ENCODE results near the gene CDH5.

The CDH5 gene

DNA sequence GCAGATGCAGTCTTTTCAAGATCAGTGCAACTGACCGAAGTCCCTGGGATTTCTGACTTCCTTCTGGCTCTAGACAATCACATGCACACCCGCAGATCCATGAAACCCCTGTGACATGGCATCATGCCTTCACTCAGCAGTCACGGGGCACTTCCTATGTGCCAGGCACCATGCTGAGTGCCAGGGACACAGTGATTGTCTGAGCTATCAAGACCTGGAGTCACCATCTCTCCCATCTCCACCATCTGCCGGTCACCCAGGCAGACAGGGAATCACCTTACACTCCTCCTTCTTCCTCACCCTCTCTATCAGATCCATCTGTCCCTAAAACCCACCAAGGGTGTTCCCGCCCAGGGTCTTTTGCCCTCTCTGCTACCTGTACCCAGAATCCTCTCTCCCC, 65.9 kb downstream of the CDH5 start:
- no peaks in the 10 kb centered on the region for H3K36me3 Mint-ChIP-seq (ENCODE audit: low read depth)
- peaks cover 50% of the 10 kb centered on the region for H3K27me3 Mint-ChIP-seq (ENCODE audit: low read depth)
- H3K4me1 Mint-ChIP-seq (ENCODE audit: low read depth): no peaks in the 10 kb centered on the region
- H3K9me3 Mint-ChIP-seq: no peaks in the 10 kb centered on the region
- no peak overlapping the region for H3K27ac Mint-ChIP-seq
- no peak overlapping the region for H3K4me3 Mint-ChIP-seq
- no peak for DNase-seq (ENCODE audit: low spot score)

GRCh38 chr16:66434619-66435430, 68.3 kb downstream of the CDH5 start:
- Mint-ChIP-seq H3K4me1 (ENCODE audit: low read depth) (no peaks in the 10 kb centered on the region), H3K27ac (no peak overlapping the region), H3K36me3 (ENCODE audit: low read depth) (no peaks in the 10 kb centered on the region), H3K4me3 (no peak overlapping the region), H3K27me3 (ENCODE audit: low read depth) (peaks cover 32% of the 10 kb centered on the region), H3K9me3 (no peaks in the 10 kb centered on the region)
- no peak for DNase-seq (ENCODE audit: low spot score)

GRCh38 chr16:66435896-66436295, 69.4 kb downstream of the CDH5 start:
- Mint-ChIP-seq H3K4me1 (ENCODE audit: low read depth) (no peaks in the 10 kb centered on the region), H3K36me3 (ENCODE audit: low read depth) (no peaks in the 10 kb centered on the region), H3K27me3 (ENCODE audit: low read depth) (peaks cover 27% of the 10 kb centered on the region), H3K9me3 (no peaks in the 10 kb centered on the region), H3K4me3 (no peak overlapping the region), H3K27ac (no peak overlapping the region)
- DNase-seq (ENCODE audit: low spot score): no peak

GRCh38 chr16:66437391-66437945, 71.0 kb downstream of the CDH5 start:
- no peak for DNase-seq (ENCODE audit: low spot score)

GRCh38 chr16:66438536-66438935, 72.0 kb downstream of the CDH5 start:
- Mint-ChIP-seq H3K27ac (no peak overlapping the region), H3K27me3 (ENCODE audit: low read depth) (peaks cover 8% of the 10 kb centered on the region), H3K36me3 (ENCODE audit: low read depth) (no peaks in the 10 kb centered on the region), H3K4me3 (no peak overlapping the region), H3K9me3 (no peaks in the 10 kb centered on the region), H3K4me1 (ENCODE audit: low read depth) (no peaks in the 10 kb centered on the region)
- no peak for DNase-seq (ENCODE audit: low spot score)

More at GRCh38 chr16:66437391-66437945, 71.0 kb downstream of the CDH5 start:
- Mint-ChIP-seq H3K27ac (no peak overlapping the region), H3K9me3 (no peaks in the 10 kb centered on the region), H3K27me3 (ENCODE audit: low read depth) (peaks cover 14% of the 10 kb centered on the region), H3K36me3 (ENCODE audit: low read depth) (no peaks in the 10 kb centered on the region), H3K4me1 (ENCODE audit: low read depth) (no peaks in the 10 kb centered on the region), H3K4me3 (no peak overlapping the region)

DNA sequence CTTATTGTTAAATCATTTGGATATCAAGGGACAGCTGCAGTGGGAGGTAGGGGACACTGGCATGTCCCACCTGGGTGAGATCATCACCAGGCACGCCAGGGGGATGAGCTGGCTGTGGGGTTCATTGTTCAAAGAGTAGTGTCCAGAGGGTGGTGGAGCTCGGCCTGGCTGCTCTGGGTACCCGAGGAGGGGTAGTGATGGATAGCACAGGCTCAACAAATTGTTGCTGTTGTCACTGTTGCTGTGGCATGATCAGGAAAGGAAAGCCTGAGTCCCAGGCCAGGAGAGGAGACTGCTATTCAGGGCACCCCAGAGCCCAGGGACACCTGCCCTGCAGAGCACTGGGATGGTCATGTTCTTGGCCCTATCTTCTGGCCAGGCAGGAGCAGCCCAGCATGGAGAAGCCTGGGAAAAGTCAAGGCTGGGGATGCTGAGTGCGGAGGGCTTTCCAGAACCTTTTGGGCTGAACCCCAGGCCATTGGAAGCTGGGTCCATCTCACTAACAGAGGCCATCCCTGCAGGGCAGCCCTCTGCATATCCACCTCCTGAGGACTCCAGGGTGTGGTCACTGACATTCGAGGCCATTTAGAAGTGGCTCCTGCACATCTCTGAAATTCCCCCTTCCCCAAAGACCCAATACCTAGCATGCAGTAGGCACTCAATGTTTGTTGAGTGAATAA, 72.7 kb downstream of the CDH5 start:
- no peaks in the 10 kb centered on the region for H3K36me3 Mint-ChIP-seq (ENCODE audit: low read depth)
- DNase-seq (ENCODE audit: low spot score): no peak
- H3K27me3 Mint-ChIP-seq (ENCODE audit: low read depth): peaks cover 12% of the 10 kb centered on the region
- H3K9me3 Mint-ChIP-seq: no peaks in the 10 kb centered on the region
- no peak overlapping the region for H3K27ac Mint-ChIP-seq
- H3K4me3 Mint-ChIP-seq: no peak overlapping the region
- no peaks in the 10 kb centered on the region for H3K4me1 Mint-ChIP-seq (ENCODE audit: low read depth)

DNA sequence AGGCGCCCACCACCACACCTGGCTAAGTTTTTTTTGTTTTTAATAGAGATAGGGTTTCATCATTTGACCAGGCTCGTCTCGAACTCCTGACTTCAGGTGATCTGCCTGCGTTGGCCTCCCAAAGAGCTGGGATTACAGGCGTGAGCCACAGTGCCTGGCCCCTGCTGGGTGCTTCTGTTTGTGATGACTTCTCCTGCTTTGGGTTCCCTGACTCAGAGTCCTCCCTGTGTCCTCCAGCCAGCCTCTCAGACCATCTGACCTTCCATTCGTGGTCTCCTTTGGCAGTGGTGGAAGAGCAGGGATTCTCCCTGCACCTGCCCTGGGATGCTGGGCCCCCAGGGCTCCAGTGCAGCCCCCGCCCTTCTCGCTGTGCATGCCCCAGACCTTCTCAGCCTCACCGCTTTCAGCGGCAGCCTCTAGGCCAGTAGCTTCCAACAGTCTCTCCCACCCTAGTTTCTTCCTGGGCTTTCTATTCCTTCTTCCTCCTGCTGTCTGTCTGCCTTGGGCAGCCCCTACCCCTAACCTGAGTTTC, 73.8 kb downstream of the CDH5 start:
- no peak overlapping the region for H3K4me3 Mint-ChIP-seq
- no peaks in the 10 kb centered on the region for H3K4me1 Mint-ChIP-seq (ENCODE audit: low read depth)
- H3K9me3 Mint-ChIP-seq: no peaks in the 10 kb centered on the region
- no peak for DNase-seq (ENCODE audit: low spot score)
- peaks cover 12% of the 10 kb centered on the region for H3K27me3 Mint-ChIP-seq (ENCODE audit: low read depth)
- H3K36me3 Mint-ChIP-seq (ENCODE audit: low read depth): no peaks in the 10 kb centered on the region
- no peak overlapping the region for H3K27ac Mint-ChIP-seq

GRCh38 chr16:66440970-66441369, 74.5 kb downstream of the CDH5 start:
- no peaks in the 10 kb centered on the region for H3K9me3 Mint-ChIP-seq
- H3K4me3 Mint-ChIP-seq: no peak overlapping the region
- peaks cover 13% of the 10 kb centered on the region for H3K27me3 Mint-ChIP-seq (ENCODE audit: low read depth)
- no peaks in the 10 kb centered on the region for H3K4me1 Mint-ChIP-seq (ENCODE audit: low read depth)
- DNase-seq (ENCODE audit: low spot score): no peak
- no peaks in the 10 kb centered on the region for H3K36me3 Mint-ChIP-seq (ENCODE audit: low read depth)
- no peak overlapping the region for H3K27ac Mint-ChIP-seq

DNA sequence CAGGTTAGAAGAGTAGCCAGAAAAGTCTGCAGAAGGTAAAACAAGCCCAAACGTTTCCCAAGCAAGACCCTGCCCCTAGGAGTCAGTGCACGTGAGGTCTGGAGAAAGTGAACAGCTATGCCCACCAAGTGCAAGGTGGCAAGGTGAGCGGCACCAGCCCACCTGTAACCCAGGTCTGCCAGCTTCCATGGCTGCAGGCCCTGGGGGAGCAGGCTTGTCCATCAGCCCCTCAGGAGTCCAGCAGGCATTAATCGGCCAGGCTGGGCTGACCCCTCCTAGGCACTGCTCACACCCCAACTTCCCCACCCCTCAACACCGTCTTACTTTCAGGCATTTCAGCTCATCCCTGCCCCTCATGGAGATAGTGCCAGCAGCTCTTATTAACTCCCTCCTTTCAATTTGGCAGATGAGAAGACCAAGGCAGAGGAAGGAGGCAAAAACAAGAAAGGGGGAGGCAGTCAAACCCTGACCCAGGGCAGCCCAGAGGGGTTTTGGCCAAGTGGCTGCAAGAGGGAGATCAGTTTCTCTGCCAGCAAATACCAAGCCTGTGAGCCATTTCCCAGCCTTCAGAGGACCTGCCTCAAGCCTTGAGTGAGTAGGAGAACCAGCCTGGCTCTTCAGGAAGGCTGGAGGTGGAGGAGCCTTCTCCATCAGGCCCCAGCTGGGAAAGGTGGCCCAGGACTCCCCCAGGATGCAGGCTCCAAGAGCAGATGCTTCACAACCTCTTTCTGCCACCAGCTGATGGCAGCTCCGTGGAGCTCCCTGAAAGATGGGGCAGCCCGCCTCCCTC, 75.3 kb downstream of the CDH5 start:
- Mint-ChIP-seq H3K27me3 (ENCODE audit: low read depth) (peaks cover 16% of the 10 kb centered on the region), H3K4me1 (ENCODE audit: low read depth) (no peaks in the 10 kb centered on the region), H3K9me3 (no peaks in the 10 kb centered on the region), H3K27ac (no peak overlapping the region), H3K36me3 (ENCODE audit: low read depth) (no peaks in the 10 kb centered on the region), H3K4me3 (no peak overlapping the region)
- DNase-seq (ENCODE audit: low spot score): no peak

GRCh38 chr16:66442502-66443268, 76.2 kb downstream of the CDH5 start:
- Mint-ChIP-seq H3K27ac (no peak overlapping the region), H3K9me3 (no peaks in the 10 kb centered on the region), H3K36me3 (ENCODE audit: low read depth) (no peaks in the 10 kb centered on the region), H3K4me3 (no peak overlapping the region), H3K4me1 (ENCODE audit: low read depth) (no peaks in the 10 kb centered on the region), H3K27me3 (ENCODE audit: low read depth) (peaks cover 16% of the 10 kb centered on the region)
- no peak for DNase-seq (ENCODE audit: low spot score)

DNA sequence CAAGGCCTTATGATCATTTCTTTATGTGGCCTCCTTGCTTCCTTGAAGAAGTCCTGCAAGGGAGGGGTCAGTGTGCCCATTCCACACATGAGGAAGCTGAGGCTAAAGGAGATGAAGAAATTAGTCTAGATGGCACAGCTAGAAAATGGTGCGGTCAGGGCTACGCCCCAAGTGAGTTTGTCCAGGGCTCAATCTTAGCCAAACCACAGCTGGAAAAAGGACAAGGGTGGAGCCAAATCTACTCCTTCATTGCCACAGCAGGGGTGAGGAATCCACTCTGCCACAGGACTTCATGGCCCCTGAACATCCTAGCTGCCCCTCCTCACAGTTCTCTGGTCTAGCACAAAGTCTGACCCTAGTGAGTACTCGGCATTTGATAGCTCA, 76.8 kb downstream of the CDH5 start:
- Mint-ChIP-seq H3K27ac (no peak overlapping the region), H3K4me1 (ENCODE audit: low read depth) (no peaks in the 10 kb centered on the region), H3K36me3 (ENCODE audit: low read depth) (no peaks in the 10 kb centered on the region), H3K27me3 (ENCODE audit: low read depth) (peaks cover 17% of the 10 kb centered on the region), H3K4me3 (no peak overlapping the region), H3K9me3 (no peaks in the 10 kb centered on the region)
- DNase-seq (ENCODE audit: low spot score): no peak

- H3K36me3 Mint-ChIP-seq (ENCODE audit: low read depth): no peaks in the 10 kb centered on the region
- no peak overlapping the region for H3K27ac Mint-ChIP-seq
These were observed 77.6 kb downstream of the CDH5 start for GRCh38 chr16:66444049-66444481.

GRCh38 chr16:66446737-66447136, 80.2 kb downstream of the CDH5 start:
- no peak for DNase-seq (ENCODE audit: low spot score)
- peaks cover 15% of the 10 kb centered on the region for H3K27me3 Mint-ChIP-seq (ENCODE audit: low read depth)
- H3K4me3 Mint-ChIP-seq: no peak overlapping the region
- H3K4me1 Mint-ChIP-seq (ENCODE audit: low read depth): no peaks in the 10 kb centered on the region
- no peak overlapping the region for H3K27ac Mint-ChIP-seq
- no peaks in the 10 kb centered on the region for H3K9me3 Mint-ChIP-seq
- no peaks in the 10 kb centered on the region for H3K36me3 Mint-ChIP-seq (ENCODE audit: low read depth)

More at GRCh38 chr16:66444049-66444481, 77.6 kb downstream of the CDH5 start:
- Mint-ChIP-seq H3K27me3 (ENCODE audit: low read depth) (peaks cover 20% of the 10 kb centered on the region), H3K4me1 (ENCODE audit: low read depth) (no peaks in the 10 kb centered on the region), H3K9me3 (no peaks in the 10 kb centered on the region), H3K4me3 (no peak overlapping the region)
- no peak for DNase-seq (ENCODE audit: low spot score)
